HepG2 (cell line): ENCODE measurements around the gene GUCA1A. TPM values are rescaled to one million over a fixed set of nuclear protein-coding genes. Genes with fewer than 3 reads are reported as not detected.
A peak's percentile ranks its signal among the peaks of the same experiment; 100 is the strongest.

Source experiments
- DNMT1 ChIP-seq: sonication (generic); formaldehyde crosslinking; IDR thresholded peaks from 2 replicates; pipeline ENCODE4 v1.5.1; 2020; ENCODE audit warnings: mild to moderate bottlenecking, missing genetic modification reagents
- HNRNPL ChIP-seq: fragments of 200-400 bp; formaldehyde crosslinking; IDR thresholded peaks from 2 replicates; pipeline ENCODE4 v1.6.1; 2017; ENCODE audit warnings: mild to moderate bottlenecking, low read depth, low read length
- JDP2 ChIP-seq: sonication (generic); formaldehyde crosslinking; IDR thresholded peaks from 2 replicates; pipeline ENCODE4 v1.8.1; 2022; ENCODE audit warnings: missing genetic modification reagents, borderline replicate concordance
- KDM1A ChIP-seq: IDR thresholded peaks from 2 replicates; pipeline ENCODE4 v1.6.1; 2016; ENCODE audit warnings: missing compliant biosample characterization
- MTF2 ChIP-seq: sonication (generic); formaldehyde crosslinking; IDR thresholded peaks from 2 replicates; pipeline ENCODE4 v1.5.0; 2020; ENCODE audit warnings: missing genetic modification reagents, borderline replicate concordance
- PHB2 ChIP-seq: fragments of 450-650 bp; IDR thresholded peaks from 2 replicates; pipeline ENCODE4 v1.6.1; 2018; ENCODE audit not compliant: partially characterized antibody
- PLRG1 ChIP-seq: fragments of 450-650 bp; conservative IDR thresholded peaks from 2 replicates; pipeline ENCODE4 v1.6.1; 2016
- RFXANK ChIP-seq: IDR thresholded peaks from 2 replicates; pipeline ENCODE4 v1.6.1; 2016
- SRSF9 ChIP-seq: fragments of 200-400 bp; formaldehyde crosslinking; IDR thresholded peaks from 2 replicates; pipeline ENCODE4 v1.6.1; 2018; ENCODE audit warnings: borderline replicate concordance, mild to moderate bottlenecking, low read depth, low read length; ENCODE audit not compliant: insufficient read depth, poor library complexity, severe bottlenecking
- TP53 ChIP-seq: sonication (generic); formaldehyde crosslinking; conservative IDR thresholded peaks from 2 replicates; pipeline ENCODE4 v1.4.0; 2020; ENCODE audit warnings: missing genetic modification reagents
- ZNF20 ChIP-seq: sonication (generic); formaldehyde crosslinking; IDR thresholded peaks from 2 replicates; pipeline ENCODE4 v1.4.0; 2020; ENCODE audit warnings: mild to moderate bottlenecking, moderate library complexity, missing genetic modification reagents
- ZNF431 ChIP-seq: sonication (generic); formaldehyde crosslinking; IDR thresholded peaks from 2 replicates; pipeline ENCODE4 v1.9.0; 2022; ENCODE audit warnings: missing genetic modification reagents, low read depth, mild to moderate bottlenecking, borderline replicate concordance
- ZNF652 ChIP-seq: IDR thresholded peaks from 2 replicates; pipeline ENCODE4 v1.6.1; 2016; ENCODE audit warnings: low read depth, borderline replicate concordance
- ZNF83 ChIP-seq: sonication (generic); formaldehyde crosslinking; IDR thresholded peaks from 2 replicates; pipeline ENCODE4 v1.4.0; 2020; ENCODE audit warnings: missing genetic modification reagents, mild to moderate bottlenecking, borderline replicate concordance
- polyA plus RNA-seq, 8 experiments: library from polyadenylated mRNA; depleted of rRNA in 3 of 8; stranded (reverse) in 7 of 8; unstranded in 1 of 8; fragments of >200 nt; fragmentation: Illumina TruSeq in 4 of 8; extraction: Trizol in 4 of 8; gene quantifications; 2 replicates each; pipeline versions ENCODE4 v1.2.1 to v1.2.3, GENCODE V29; 2011 to 2016; ENCODE audit warnings: low read depth in 4 of 8, missing spikeins in 1 of 8, mixed read lengths in 1 of 8; ENCODE audit not compliant: insufficient read depth in 1 of 8
- total RNA-seq, 5 experiments: library from RNA; depleted of rRNA; stranded (reverse); fragments of >200 nt; fragmentation: Illumina TruSeq; extraction: Trizol; gene quantifications; 2 replicates each; pipeline ENCODE4 v1.2.3, GENCODE V29; 2016; ENCODE audit warnings: low read depth in 1 of 5
- TF ChIP-seq, protein P1 (sequence below): sonication (generic); formaldehyde crosslinking; IDR thresholded peaks from 2 replicates; pipeline ENCODE4 v1.4.0; 2020; ENCODE audit warnings: missing genetic modification reagents
- TF ChIP-seq, protein P2 (sequence below): sonication (generic); formaldehyde crosslinking; IDR thresholded peaks from 2 replicates; pipeline ENCODE4 v1.4.0; 2020; ENCODE audit warnings: missing genetic modification reagents
- TF ChIP-seq, protein P3 (sequence below): sonication (generic); formaldehyde crosslinking; IDR thresholded peaks from 2 replicates; pipeline ENCODE4 v1.8.0; 2022; ENCODE audit warnings: mild to moderate bottlenecking, missing genetic modification reagents, borderline replicate concordance
- TF ChIP-seq, protein P4 (sequence below): sonication (generic); formaldehyde crosslinking; IDR thresholded peaks from 2 replicates; pipeline ENCODE4 v1.8.1; 2023; ENCODE audit warnings: mild to moderate bottlenecking, missing genetic modification reagents
- TF ChIP-seq, protein P5 (sequence below): sonication (generic); formaldehyde crosslinking; IDR thresholded peaks from 2 replicates; pipeline ENCODE4 v1.5.1; 2020; ENCODE audit warnings: missing genetic modification reagents, mild to moderate bottlenecking, borderline replicate concordance
- TF ChIP-seq, protein P6 (sequence below): IDR thresholded peaks from 2 replicates; pipeline ENCODE4 v1.6.1; 2016; ENCODE audit warnings: low read depth, borderline replicate concordance

Gene GUCA1A
- total and polyA plus RNA-seq, 2 of the 13 experiments (the other 11 are each of a cell fraction or from before 2014, with no cell fraction given), result not detected

DNA sequence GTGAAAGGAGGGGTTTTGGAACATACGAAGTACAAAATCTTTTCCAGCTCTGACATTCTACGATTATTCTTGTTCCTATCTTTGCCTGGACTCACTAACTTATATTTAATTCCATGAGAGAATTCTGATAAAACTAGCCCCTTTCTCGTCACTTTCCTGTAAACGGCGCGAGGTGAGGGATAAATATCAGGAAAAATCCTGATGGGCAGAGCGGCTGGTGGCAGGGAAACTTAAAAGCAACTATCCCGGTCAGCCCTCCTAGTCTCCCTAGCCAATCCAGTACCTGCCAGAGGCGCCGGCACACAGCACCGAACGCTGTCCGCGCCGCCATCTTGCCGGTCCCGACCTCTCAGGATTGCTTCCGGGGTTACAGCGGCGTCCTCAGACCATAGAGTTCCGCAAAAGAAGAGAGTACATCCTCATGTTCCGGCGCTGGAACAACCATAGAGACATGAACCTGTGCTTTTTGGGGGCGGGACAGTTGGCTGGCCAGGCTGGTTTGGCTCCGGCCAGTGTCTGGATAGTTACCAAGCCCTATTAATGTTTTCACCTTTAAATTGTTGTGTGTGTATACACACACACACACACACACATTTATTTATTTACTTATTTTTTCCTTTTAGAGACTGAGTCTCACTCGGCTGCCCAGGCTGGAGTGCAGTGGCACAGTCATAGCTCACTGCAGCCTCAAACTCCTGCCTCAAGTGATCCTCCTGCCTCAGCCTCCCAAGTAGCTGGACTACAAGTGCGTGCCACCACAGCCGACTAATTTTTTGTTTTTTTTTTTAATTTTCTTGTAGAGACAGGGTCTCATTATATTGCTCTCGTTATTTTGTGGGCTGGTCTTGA lies 44.6 kb downstream of the GUCA1A start, which contains the start of gene MRPS10 (continued):
- TF ChIP-seq, protein P1, sequence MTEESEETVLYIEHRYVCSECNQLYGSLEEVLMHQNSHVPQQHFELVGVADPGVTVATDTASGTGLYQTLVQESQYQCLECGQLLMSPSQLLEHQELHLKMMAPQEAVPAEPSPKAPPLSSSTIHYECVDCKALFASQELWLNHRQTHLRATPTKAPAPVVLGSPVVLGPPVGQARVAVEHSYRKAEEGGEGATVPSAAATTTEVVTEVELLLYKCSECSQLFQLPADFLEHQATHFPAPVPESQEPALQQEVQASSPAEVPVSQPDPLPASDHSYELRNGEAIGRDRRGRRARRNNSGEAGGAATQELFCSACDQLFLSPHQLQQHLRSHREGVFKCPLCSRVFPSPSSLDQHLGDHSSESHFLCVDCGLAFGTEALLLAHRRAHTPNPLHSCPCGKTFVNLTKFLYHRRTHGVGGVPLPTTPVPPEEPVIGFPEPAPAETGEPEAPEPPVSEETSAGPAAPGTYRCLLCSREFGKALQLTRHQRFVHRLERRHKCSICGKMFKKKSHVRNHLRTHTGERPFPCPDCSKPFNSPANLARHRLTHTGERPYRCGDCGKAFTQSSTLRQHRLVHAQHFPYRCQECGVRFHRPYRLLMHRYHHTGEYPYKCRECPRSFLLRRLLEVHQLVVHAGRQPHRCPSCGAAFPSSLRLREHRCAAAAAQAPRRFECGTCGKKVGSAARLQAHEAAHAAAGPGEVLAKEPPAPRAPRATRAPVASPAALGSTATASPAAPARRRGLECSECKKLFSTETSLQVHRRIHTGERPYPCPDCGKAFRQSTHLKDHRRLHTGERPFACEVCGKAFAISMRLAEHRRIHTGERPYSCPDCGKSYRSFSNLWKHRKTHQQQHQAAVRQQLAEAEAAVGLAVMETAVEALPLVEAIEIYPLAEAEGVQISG, result peak; percentile 100
- TF ChIP-seq MTF2 (CRISPR knock-in tag) (peak; percentile 39; the same call in 1 of the 2 replicates), ZNF20 (CRISPR knock-in tag) (peak; percentile 88), DNMT1 (CRISPR knock-in tag) (no peak), PLRG1 (no peak), TP53 (CRISPR knock-in tag) (no peak; the same call in 1 of the 2 replicates), ZNF431 (CRISPR knock-in tag) (peak; percentile 32; the same call in 1 of the 2 replicates), HNRNPL (no peak), KDM1A (CRISPR knock-in tag) (peak; percentile 35; the same call in 1 of the 2 replicates), PHB2 (no peak), SRSF9 (no peak), ZNF652 (CRISPR knock-in tag) (no peak; the same call in 1 of the 2 replicates), RFXANK (peak; percentile 81; the same call in 1 of the 2 replicates), ZNF83 (CRISPR knock-in tag) (no peak), JDP2 (CRISPR knock-in tag) (no peak)
- TF ChIP-seq, protein P2, sequence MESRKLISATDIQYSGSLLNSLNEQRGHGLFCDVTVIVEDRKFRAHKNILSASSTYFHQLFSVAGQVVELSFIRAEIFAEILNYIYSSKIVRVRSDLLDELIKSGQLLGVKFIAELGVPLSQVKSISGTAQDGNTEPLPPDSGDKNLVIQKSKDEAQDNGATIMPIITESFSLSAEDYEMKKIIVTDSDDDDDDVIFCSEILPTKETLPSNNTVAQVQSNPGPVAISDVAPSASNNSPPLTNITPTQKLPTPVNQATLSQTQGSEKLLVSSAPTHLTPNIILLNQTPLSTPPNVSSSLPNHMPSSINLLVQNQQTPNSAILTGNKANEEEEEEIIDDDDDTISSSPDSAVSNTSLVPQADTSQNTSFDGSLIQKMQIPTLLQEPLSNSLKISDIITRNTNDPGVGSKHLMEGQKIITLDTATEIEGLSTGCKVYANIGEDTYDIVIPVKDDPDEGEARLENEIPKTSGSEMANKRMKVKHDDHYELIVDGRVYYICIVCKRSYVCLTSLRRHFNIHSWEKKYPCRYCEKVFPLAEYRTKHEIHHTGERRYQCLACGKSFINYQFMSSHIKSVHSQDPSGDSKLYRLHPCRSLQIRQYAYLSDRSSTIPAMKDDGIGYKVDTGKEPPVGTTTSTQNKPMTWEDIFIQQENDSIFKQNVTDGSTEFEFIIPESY (CRISPR knock-in tag), result no peak
- TF ChIP-seq, protein P3, sequence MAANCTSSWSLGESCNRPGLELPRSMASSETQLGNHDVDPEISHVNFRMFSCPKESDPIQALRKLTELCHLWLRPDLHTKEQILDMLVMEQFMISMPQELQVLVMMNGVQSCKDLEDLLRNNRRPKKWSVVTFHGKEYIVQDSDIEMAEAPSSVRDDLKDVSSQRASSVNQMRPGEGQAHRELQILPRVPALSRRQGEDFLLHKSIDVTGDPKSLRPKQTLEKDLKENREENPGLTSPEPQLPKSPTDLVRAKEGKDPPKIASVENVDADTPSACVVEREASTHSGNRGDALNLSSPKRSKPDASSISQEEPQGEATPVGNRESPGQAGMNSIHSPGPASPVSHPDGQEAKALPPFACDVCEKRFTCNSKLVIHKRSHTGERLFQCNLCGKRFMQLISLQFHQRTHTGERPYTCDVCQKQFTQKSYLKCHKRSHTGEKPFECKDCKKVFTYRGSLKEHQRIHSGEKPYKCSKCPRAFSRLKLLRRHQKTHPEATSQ (CRISPR knock-in tag), result peak; percentile 30; the same call in 1 of the 2 replicates
- TF ChIP-seq, protein P4, sequence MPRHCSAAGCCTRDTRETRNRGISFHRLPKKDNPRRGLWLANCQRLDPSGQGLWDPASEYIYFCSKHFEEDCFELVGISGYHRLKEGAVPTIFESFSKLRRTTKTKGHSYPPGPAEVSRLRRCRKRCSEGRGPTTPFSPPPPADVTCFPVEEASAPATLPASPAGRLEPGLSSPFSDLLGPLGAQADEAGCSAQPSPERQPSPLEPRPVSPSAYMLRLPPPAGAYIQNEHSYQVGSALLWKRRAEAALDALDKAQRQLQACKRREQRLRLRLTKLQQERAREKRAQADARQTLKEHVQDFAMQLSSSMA (CRISPR knock-in tag), result no peak
- TF ChIP-seq, protein P5, sequence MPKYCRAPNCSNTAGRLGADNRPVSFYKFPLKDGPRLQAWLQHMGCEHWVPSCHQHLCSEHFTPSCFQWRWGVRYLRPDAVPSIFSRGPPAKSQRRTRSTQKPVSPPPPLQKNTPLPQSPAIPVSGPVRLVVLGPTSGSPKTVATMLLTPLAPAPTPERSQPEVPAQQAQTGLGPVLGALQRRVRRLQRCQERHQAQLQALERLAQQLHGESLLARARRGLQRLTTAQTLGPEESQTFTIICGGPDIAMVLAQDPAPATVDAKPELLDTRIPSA (CRISPR knock-in tag), result no peak
- TF ChIP-seq, protein P6, sequence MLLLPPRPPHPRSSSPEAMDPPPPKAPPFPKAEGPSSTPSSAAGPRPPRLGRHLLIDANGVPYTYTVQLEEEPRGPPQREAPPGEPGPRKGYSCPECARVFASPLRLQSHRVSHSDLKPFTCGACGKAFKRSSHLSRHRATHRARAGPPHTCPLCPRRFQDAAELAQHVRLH (CRISPR knock-in tag), result no peak; the same call in 1 of the 2 replicates
